H1 (cell line): Measurements from ENCODE around the gene KIAA0930. TPM values are rescaled to one million over a fixed set of nuclear protein-coding genes. Genes with fewer than 3 reads are reported as not detected.

Source experiments
- CTCF ChIA-PET: fragments of 300-600 bp; sonication (Branson Sonifier 250); formaldehyde crosslinking; loops from one replicate; lab custom pipeline; 2021; ENCODE audit not compliant: partially characterized antibody; lab: Charles Lee
- POLR2A ChIA-PET: fragments of 300-600 bp; sonication (Branson Sonifier 250); formaldehyde crosslinking; loops from one replicate; lab custom pipeline; 2021; ENCODE audit warnings: inconsistent platforms; ENCODE audit not compliant: partially characterized antibody; lab: Charles Lee
- DNase-seq, 2 experiments: peaks; one replicate each; pipeline versions ENCODE4 v3.0.0 to v3.0.0-alpha.2; 2010 to 2022; ENCODE audit warnings: low spot score in 2 of 2, low read depth in 1 of 2, mixed read lengths in 1 of 2
- FAIRE-seq: peaks from 2 replicates; lab custom pipeline; 2011; peaks lifted over from hg19 to GRCh38; lab: Jason Lieb, UNC
- H2AFZ ChIP-seq: 2 replicates; pipeline ENCODE4 v1.8.1; 2012; ENCODE audit warnings: low read length, inconsistent platforms
- H2AK5ac ChIP-seq: 2 replicates; pipeline ENCODE4 v1.6.1; 2013; ENCODE audit warnings: low read depth, low read length
- H2BK120ac ChIP-seq: replicated peaks from 2 replicates; pipeline ENCODE3; 2013; ENCODE audit warnings: low read depth, low read length, inconsistent platforms
- H2BK12ac ChIP-seq: 2 replicates; pipeline ENCODE4 v1.6.1; 2013; ENCODE audit warnings: low read depth, low read length
- H2BK15ac ChIP-seq: 2 replicates; pipeline ENCODE4 v1.6.1; 2013; ENCODE audit warnings: low read length
- H2BK20ac ChIP-seq: 2 replicates; pipeline ENCODE4 v1.6.1; 2013; ENCODE audit warnings: low read length
- H2BK5ac ChIP-seq: 2 replicates; pipeline ENCODE4 v1.6.1; 2013; ENCODE audit warnings: low read depth, low read length
- H3K14ac ChIP-seq: 2 replicates; pipeline ENCODE4 v1.6.1; 2013; ENCODE audit warnings: inconsistent platforms; ENCODE audit not compliant: insufficient read length
- H3K18ac ChIP-seq: 2 replicates; pipeline ENCODE4 v1.6.1; 2013; ENCODE audit warnings: low read length; ENCODE audit errors: extremely low read depth
- H3K23ac ChIP-seq: 2 replicates; pipeline ENCODE4 v1.6.1; 2013; ENCODE audit warnings: inconsistent platforms; ENCODE audit not compliant: insufficient read length
- H3K23me2 ChIP-seq: 2 replicates; pipeline ENCODE4 v1.6.1; 2013; ENCODE audit warnings: low read depth, low read length
- H3K27ac ChIP-seq: 2 replicates; pipeline ENCODE4 v1.6.1; 2011; ENCODE audit warnings: low read depth, low read length, inconsistent platforms
- H3K27me3 ChIP-seq, 4 experiments: replicated peaks in 1 of 4; 1 replicate in 1 of 4; 2 replicates in 3 of 4; pipeline versions ENCODE4 v1.6.1 to v1.8.1; 2011 to 2013; ENCODE audit warnings: low read length in 3 of 4, mild to moderate bottlenecking in 3 of 4, inconsistent platforms in 2 of 4, mixed read lengths in 2 of 4, moderate library complexity in 1 of 4; ENCODE audit not compliant: control insufficient read depth in 3 of 4, insufficient read depth in 3 of 4; ENCODE audit errors: extremely low read depth in 1 of 4
- H3K36me3 ChIP-seq, 4 experiments: 2 replicates each; pipeline versions ENCODE4 v1.6.1 to v1.8.1; 2011 to 2013; ENCODE audit warnings: mild to moderate bottlenecking in 4 of 4, low read length in 3 of 4, moderate library complexity in 2 of 4, control low read depth in 1 of 4, inconsistent platforms in 1 of 4; ENCODE audit not compliant: insufficient read depth in 4 of 4, control insufficient read depth in 2 of 4
- H3K4ac ChIP-seq: replicated peaks from 2 replicates; pipeline ENCODE3; 2013; ENCODE audit warnings: low read length, low read depth, mixed read lengths, inconsistent platforms; ENCODE audit not compliant: insufficient read length
- H3K4me1 ChIP-seq, 4 experiments: replicated peaks in 1 of 4; 1 replicate in 1 of 4; 2 replicates in 3 of 4; pipeline versions ENCODE4 v1.6.1 to v1.8.1; 2011 to 2013; ENCODE audit warnings: low read length in 3 of 4, inconsistent platforms in 2 of 4, mixed read lengths in 1 of 4; ENCODE audit not compliant: insufficient read depth in 4 of 4, control insufficient read depth in 3 of 4
- H3K4me2 ChIP-seq, 2 experiments: 2 replicates each; pipeline versions ENCODE4 v1.6.1 to v1.8.1; 2011 to 2013; ENCODE audit warnings: low read depth in 2 of 2, low read length in 2 of 2, control low read depth in 1 of 2, inconsistent platforms in 1 of 2, mild to moderate bottlenecking in 1 of 2; ENCODE audit not compliant: insufficient read depth in 1 of 2
- H3K4me3 ChIP-seq, 4 experiments: fragments of 200-600, 300-600 bp in 1 of 4; sonication (generic), shearing (Covaris generic), sonication (Bioruptor Twin) in 1 of 4; 2 replicates each; pipeline versions ENCODE4 v1.5.1 to v1.8.1; 2011 to 2016; ENCODE audit warnings: low read length in 4 of 4, low read depth in 3 of 4, control low read depth in 2 of 4, inconsistent platforms in 2 of 4, mild to moderate bottlenecking in 2 of 4, mixed read lengths in 1 of 4, moderate library complexity in 1 of 4; ENCODE audit not compliant: insufficient read depth in 2 of 4; ENCODE audit errors: extremely low read depth in 1 of 4
- H3K56ac ChIP-seq: replicated peaks from 2 replicates; pipeline ENCODE3; 2013; ENCODE audit warnings: low read depth, mild to moderate bottlenecking, mixed read lengths, low read length, inconsistent platforms; ENCODE audit not compliant: insufficient read length
- H3K79me1 ChIP-seq: 2 replicates; pipeline ENCODE4 v1.6.1; 2013; ENCODE audit warnings: low read depth, low read length, control low read depth
- H3K79me2 ChIP-seq, 2 experiments: 2 replicates each; pipeline versions ENCODE4 v1.6.1 to v1.8.1; 2012 to 2013; ENCODE audit warnings: low read length in 2 of 2, mild to moderate bottlenecking in 2 of 2, inconsistent platforms in 1 of 2; ENCODE audit not compliant: insufficient read depth in 2 of 2, control insufficient read depth in 1 of 2
- H3K9ac ChIP-seq, 4 experiments: replicated peaks in 1 of 4; 1 replicate in 1 of 4; 2 replicates in 3 of 4; pipeline versions ENCODE4 v1.6.1 to v1.8.1; 2011 to 2013; ENCODE audit warnings: low read depth in 3 of 4, low read length in 3 of 4, control low read depth in 2 of 4, mild to moderate bottlenecking in 2 of 4, moderate library complexity in 2 of 4, inconsistent platforms in 1 of 4; ENCODE audit errors: extremely low read depth in 1 of 4
- H3K9me3 ChIP-seq, 2 experiments: 2 replicates each; pipeline versions ENCODE4 v1.6.1 to v1.8.1; 2012 to 2013; ENCODE audit warnings: mild to moderate bottlenecking in 2 of 2, moderate library complexity in 2 of 2, control low read depth in 1 of 2, inconsistent platforms in 1 of 2, low read depth in 1 of 2, low read length in 1 of 2, mixed read lengths in 1 of 2; ENCODE audit not compliant: insufficient read depth in 2 of 2
- H4K20me1 ChIP-seq, 2 experiments: replicated peaks in 1 of 2; 2 replicates each; pipeline versions ENCODE3 to v1.8.1; 2011 to 2013; ENCODE audit warnings: inconsistent platforms in 2 of 2, low read length in 2 of 2, mild to moderate bottlenecking in 1 of 2; ENCODE audit not compliant: insufficient read depth in 2 of 2, control insufficient read depth in 1 of 2
- H4K5ac ChIP-seq: 2 replicates; pipeline ENCODE4 v1.6.1; 2013; ENCODE audit warnings: low read length, low read depth, mixed read lengths, inconsistent platforms; ENCODE audit not compliant: insufficient read length
- H4K8ac ChIP-seq: 2 replicates; pipeline ENCODE4 v1.8.0; 2013; ENCODE audit warnings: mild to moderate bottlenecking, moderate library complexity, low read length, inconsistent platforms; ENCODE audit not compliant: insufficient read depth; ENCODE audit errors: extremely low read depth
- H4K91ac ChIP-seq: replicated peaks from 2 replicates; pipeline ENCODE3; 2013; ENCODE audit warnings: low read length, mixed read lengths, inconsistent platforms; ENCODE audit not compliant: insufficient read length
- ATF2 ChIP-seq: IDR thresholded peaks from 2 replicates; pipeline ENCODE4 v1.6.1; 2012; ENCODE audit warnings: low read length, inconsistent platforms
- ATF3 ChIP-seq: IDR thresholded peaks from 2 replicates; pipeline ENCODE4 v1.6.1; 2011; ENCODE audit warnings: low read depth, mild to moderate bottlenecking, low read length; ENCODE audit not compliant: insufficient read depth
- CHD1 ChIP-seq: IDR thresholded peaks from 2 replicates; pipeline ENCODE4 v1.6.1; 2012; ENCODE audit warnings: low read depth, low read length, improper control_type of control experiment
- CHD2 ChIP-seq: IDR thresholded peaks from 2 replicates; pipeline ENCODE4 v1.6.1; 2012; ENCODE audit warnings: low read length, improper control_type of control experiment
- GTF2F1 ChIP-seq: IDR thresholded peaks from 2 replicates; pipeline ENCODE4 v1.6.1; 2012; ENCODE audit warnings: low read depth, low read length, improper control_type of control experiment, borderline replicate concordance
- TAF1 ChIP-seq: IDR thresholded peaks from 2 replicates; pipeline ENCODE4 v1.6.1; 2011; ENCODE audit warnings: mild to moderate bottlenecking, low read depth, low read length
- WGBS, 2 experiments: shearing (Covaris generic) in 1 of 2; methylation state at CpG; one replicate each; pipeline versions ENCODE4 v1.1.6 to v1.1.7; 2013 to 2015; ENCODE audit warnings: low lambda C conversion rate in 2 of 2, mixed read lengths in 2 of 2, inconsistent platforms in 1 of 2, low coverage in 1 of 2, missing lambda C conversion rate in 1 of 2; ENCODE audit not compliant: insufficient replicate concordance in 2 of 2, insufficient coverage in 1 of 2, insufficient read length in 1 of 2; ENCODE audit errors: extremely low coverage in 1 of 2, missing lambda C conversion rate in 1 of 2; 5-methylcytosine and 5-hydroxymethylcytosine counted together
- polyA plus RNA-seq, 7 experiments: library from polyadenylated mRNA; depleted of rRNA in 3 of 7; stranded (reverse) in 5 of 7; unstranded in 2 of 7; fragments of >200 nt in 5 of 7; fragments of 200-250 nt in 2 of 7; gene quantifications; 1 replicate in 5 of 7; 2 replicates in 1 of 7; 4 replicates in 1 of 7; pipeline versions ENCODE4 v1.2.1 to v1.2.3, GENCODE V29; 2011 to 2013; ENCODE audit warnings: missing spikeins in 2 of 7, mixed read lengths in 2 of 7
- total RNA-seq: library from RNA; stranded (reverse); fragmentation: NEBNext Ultra II Directional; extraction: Animal tissue kit (Norgen Biotek cat#: 25700); gene quantifications from 2 replicates; pipeline ENCODE4 v1.2.1, GENCODE V29; 2021

The KIAA0930 gene
- total and polyA plus RNA-seq, 2 of the 8 experiments (the other 6 are each of a cell fraction or from before 2014, with no cell fraction given) = 61.9 to 66.1 TPM

- H2BK120ac ChIP-seq = no peak overlapping the region
- peaks cover 0 to 26% (median 12%) of the 10 kb centered on the region in 4 experiments; a peak in 6 of 7 replicates for H3K4me1 ChIP-seq
- H3K23ac ChIP-seq = no peak overlapping the region
- H3K14ac ChIP-seq = no peak overlapping the region
- H2AK5ac ChIP-seq = no peak overlapping the region
- ChIA-PET POLR2A (interaction anchor here (1.1 kb wide), 1 partner anchor 204 kb away, joined by 4 read pairs; no protein-coding TSS in a partner anchor), CTCF (interaction anchor here (0.6 to 4.4 kb wide), 4 partner anchors 25 to 116 kb away, joined by 3 to 25 read pairs (median 3); no protein-coding TSS in a partner anchor)
- FAIRE-seq (no peak), DNase-seq (no peak)
- peaks cover 0 to 15% of the 10 kb centered on the region in 2 experiments; a peak in 2 of 4 replicates for H3K79me2 ChIP-seq
- H3K9ac ChIP-seq = no peak overlapping the region
- H3K27ac ChIP-seq = no peak overlapping the region
- peaks cover 12% of the 10 kb centered on the region for H3K79me1 ChIP-seq
- H3K4me2 ChIP-seq = peak overlapping the region; percentile 5 to 33; a peak in 1 of 4 replicates
- H4K5ac ChIP-seq = no peak overlapping the region
- no peak overlapping the region for H2BK5ac ChIP-seq
- no peak overlapping the region for H2AFZ ChIP-seq
- peak overlapping the region; percentile 52 for H4K91ac ChIP-seq
- H3K36me3 ChIP-seq = no peaks in the 10 kb centered on the region
- H4K8ac ChIP-seq = peak overlapping the region; percentile 60; the same call in 1 of the 2 replicates
- H2BK15ac ChIP-seq = peak overlapping the region; percentile 72; the same call in 1 of the 2 replicates
- TF ChIP-seq TAF1 = 0 out of 2 replicates have a peak, but pooled peaks have one; percentile 22
- no peak for TF ChIP-seq CHD1
- TF ChIP-seq CHD2 = no peak
- TF ChIP-seq GTF2F1 = no peak
- no peak for TF ChIP-seq ATF2
- no peak for TF ChIP-seq ATF3
- TF ChIP-seq, all 59 proteins: peak for 1
- WGBS, 2 experiments = 47% methylated on average over 11 of the region's 14 CpGs; no CpG with 5 or more reads in 1 of the 2 experiments
- no peak overlapping the region for H2BK20ac ChIP-seq
- no peak overlapping the region for H3K4me3 ChIP-seq
- H3K27me3 ChIP-seq = no peaks in the 10 kb centered on the region
- H2BK12ac ChIP-seq = no peak overlapping the region
- H3K23me2 ChIP-seq = no peaks in the 10 kb centered on the region
- no peak overlapping the region for H3K56ac ChIP-seq
- H3K18ac ChIP-seq = no peak overlapping the region
- no peaks in the 10 kb centered on the region for H3K9me3 ChIP-seq
- H3K4ac ChIP-seq = peak overlapping the region; percentile 81
- H4K20me1 ChIP-seq = peaks cover 6 to 30% of the 10 kb centered on the region in 2 experiments
These were observed 28.4 kb downstream of the KIAA0930 start for GRCh38 chr22:45212306-45212709.
